CD4-positive, alpha-beta T cell treated with Interleukin-4 for 1 hour (primary cell): ENCODE results near the gene KIF26B.
"Not testable (repeated sequence)": the region's sequence is repeated elsewhere in the genome, so short reads cannot be mapped to it uniquely, and the experiment has no call there.

Source experiments
- DNase-seq, 2 donors: peaks; one replicate each; pipeline ENCODE4 v3.0.0-alpha.2; 2020 to 2022

The KIF26B gene

DNA sequence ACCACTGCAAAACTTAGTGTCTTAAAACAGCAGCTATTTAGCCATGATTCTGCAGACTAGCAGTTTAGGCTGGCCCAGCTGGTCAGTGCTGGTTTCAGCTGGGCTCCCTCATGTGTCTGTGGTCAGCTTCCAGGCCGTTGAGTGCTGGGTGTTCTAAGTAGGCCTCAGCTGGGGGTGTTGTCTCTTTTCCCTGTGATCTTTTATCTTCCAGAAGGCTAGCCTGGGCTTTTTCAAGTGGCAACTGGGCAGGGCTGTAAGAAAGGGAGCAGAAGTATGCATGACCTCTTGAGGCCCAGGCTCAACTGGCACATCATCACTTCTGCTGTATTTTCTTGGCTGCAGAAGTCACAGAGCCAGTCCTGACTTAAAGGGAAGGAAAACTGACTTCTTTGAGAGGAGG, 136.1 kb downstream of the KIF26B start:
- DNase-seq = no peak

DNA sequence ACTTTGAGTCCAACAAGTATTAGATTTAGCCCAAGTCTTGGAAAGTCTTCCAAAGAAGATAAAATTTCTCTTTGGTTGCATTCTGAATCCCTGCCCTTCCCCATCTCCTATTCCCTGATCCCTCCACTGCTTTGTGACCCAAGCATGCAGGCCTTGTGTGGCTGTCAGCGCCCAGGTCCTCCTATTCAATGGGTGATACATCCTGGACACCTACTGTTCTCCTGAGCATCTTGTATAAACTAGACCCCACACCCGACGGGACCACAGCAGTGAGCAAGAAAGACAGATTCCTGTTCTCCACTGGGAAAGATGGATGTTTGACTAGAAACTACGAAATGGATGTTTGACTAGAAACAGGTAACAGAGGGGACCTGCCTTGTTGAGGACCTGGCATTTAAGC, 136.6 kb downstream of the KIF26B start:
- DNase-seq = no peak

DNA sequence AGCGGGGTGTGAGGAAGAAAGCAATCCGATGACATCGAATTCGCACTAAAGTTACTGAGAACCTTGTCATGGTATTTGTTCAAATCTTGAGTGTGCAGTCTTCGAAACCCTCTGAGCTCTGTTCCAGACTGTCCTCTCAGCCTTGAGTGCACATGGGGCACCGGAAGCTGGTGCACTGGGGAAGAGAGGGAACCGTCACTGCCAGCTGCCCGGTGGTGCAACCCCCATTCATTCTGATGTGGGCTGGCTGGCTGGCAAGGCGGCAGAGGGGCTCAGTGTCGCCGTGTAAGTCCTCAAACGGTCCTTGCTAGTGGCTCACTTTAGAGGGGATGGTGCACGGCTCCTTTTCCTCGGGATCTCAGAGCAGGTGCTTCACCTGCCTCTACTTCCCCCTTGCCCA, 137.4 kb downstream of the KIF26B start:
- DNase-seq = no peak

DNA sequence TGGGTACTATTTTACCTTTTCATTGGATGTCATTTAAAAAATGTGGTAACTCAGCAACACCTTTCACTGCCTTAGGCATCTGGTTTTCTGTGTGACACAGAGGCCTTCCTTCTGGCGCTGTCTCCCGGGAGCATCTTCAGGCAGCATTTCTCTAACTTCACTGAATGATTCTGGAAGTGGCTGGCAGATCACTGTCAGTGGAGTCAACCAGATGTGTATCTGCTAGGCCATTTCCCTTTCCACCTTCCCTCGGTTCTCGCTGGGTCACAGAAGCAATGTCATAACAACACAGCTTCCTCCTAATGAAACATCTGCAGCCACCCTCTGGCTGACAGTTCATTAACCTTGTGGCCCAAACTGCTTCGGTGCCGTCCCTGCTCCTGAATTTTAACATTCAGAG, 137.8 kb downstream of the KIF26B start:
- DNase-seq = no peak

DNA sequence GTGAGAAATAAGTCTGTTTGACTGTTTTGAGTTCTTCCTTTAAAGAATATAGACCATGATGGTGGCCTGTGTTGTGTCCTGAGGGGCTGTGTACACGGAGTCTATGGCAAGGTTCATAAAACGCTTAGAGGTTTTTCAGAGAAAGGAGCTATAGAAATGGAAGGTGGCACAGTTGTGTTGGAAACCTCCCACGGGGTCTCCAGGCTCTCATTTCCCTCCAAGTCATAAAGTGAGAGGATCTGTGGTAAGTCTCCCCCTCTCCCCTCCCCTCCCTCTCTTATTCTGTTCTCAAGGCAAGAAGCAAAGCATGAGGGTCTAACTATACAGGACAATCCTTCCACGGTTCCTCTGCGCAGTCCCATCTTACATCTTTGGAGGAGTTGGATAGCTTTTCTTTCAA, 139.2 kb downstream of the KIF26B start:
- DNase-seq = no peak

DNA sequence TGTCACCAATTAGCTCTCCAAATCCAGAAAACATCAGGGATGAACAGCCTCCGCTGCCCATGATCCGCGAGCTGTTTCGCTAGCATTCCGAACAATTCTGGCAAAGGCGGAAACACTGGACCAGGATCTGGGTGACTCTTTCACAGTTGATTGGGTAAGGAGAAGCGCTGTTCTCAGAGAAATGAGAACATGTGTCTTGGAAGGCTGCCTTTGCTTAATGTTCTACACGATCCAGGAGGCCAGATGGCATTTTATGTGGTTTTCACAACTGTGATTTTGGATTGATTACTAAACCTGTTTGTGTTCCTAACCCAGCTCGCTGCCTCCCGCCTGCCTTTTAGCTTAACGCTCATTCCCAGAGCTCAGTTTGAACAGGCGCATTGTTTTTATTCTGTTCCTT, 144.0 kb downstream of the KIF26B start:
- no peak for DNase-seq

DNA sequence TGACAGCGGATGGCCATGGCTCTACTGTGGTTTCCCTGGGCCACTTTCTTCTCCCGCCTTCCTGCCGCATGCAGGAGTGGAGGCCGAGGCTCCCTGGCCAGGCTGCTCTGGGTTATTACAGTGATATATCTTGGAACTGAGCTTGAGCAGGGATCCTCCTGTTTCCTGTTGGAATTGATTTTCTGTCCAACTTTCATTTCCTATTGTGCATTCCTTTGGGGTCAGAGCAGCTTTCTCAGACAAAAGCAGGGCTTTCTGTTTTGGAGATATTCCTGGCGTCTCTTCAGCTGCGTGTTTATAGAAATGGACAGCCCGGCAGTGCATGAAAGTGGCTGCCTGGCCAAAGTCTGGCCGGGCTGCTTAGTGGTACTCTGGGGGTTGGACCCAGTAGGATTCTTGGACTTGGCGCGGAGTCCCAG, 146.4 kb downstream of the KIF26B start:
- no peak for DNase-seq

DNA sequence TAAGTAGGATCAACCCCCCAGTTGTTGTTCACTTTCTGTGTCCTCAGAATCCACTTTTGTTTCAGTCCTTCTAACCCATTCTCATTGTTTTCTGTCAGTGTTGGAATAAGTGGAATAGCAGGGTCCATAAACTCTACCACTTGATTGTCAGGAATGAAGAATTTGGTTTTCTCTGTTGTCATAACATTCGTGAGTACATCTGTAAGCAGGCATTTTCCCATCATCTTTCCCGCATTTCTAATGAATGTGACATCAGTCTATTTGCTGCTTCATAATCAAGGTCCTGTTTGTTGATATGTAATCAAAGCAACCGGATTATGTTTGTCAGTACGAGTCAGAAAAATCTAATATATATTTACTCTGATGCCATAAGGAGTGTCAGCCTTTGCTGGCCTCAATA, 147.1 kb downstream of the KIF26B start:
- DNase-seq = no peak

DNA sequence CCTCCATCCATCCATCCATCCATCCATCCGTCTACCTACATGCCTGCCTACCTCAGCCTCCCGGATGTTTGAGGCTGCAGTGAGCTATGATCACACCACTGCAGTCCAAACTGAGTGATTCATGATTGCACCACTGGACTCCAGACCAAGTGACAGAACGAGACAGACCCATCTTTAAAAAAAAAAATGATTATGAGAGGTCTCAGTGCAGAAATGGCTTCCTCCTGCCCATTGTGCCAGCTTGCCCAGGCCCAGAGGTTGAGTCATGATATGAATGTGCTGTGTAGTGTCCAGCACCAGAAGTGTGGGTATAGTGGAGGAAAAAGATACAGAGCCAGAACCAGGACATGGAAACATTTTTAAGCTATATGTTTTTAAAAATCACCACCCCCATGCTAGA, 149.9 kb downstream of the KIF26B start:
- no peak for DNase-seq

DNA sequence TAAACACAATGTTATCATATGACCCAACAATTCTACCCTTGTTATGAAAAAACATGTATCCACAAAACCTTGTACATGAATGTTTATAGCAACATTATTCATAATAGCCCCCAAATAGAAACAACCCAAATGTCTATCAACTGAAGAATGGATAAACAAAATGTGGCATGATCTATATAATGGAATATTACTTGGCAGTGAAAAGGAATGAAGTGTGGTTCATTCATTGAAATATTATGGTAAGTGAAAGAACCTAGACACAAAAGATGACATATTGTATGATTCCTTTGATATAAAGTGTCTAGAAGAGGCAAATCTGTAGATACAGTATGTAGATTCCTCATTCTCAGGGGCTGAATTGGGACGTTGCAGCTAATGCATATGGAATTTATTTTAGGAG, 151.2 kb downstream of the KIF26B start:
- DNase-seq = no peak

DNA sequence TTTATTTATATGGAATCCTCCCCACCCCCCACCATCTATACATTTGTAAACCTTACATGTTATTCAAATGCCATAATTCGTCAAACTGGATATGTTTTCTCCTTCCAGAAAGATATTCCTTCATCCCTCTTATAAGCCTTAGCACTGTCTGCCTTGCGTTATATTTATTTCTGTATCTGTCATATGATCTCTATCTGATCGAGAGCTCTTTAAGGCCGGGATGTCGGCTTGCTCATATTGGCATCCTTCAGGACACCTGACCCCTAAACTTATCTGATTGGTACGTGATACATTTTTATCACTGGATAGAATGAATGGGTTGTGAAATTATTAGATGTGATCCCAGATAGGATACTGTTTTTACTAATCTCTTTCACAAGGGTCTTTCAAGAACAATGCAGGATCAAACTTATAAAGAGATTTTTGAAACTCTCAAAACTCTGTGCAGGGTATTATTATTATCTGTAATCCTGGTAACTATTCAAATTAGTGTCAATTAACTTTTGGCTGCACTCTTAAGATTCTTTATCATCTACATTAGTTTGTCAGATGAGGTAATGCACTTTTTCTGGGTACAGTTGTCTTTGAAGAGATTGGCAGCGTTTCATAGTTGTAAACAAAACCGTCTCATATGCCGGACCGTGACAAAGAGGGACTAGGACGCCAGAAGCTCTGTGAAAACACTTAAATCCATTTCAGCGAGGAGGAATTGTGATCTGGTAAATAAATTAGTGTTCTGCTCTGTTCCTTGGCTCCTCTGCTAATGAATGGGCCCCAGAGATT, 152.0 kb downstream of the KIF26B start:
- no peak for DNase-seq

DNA sequence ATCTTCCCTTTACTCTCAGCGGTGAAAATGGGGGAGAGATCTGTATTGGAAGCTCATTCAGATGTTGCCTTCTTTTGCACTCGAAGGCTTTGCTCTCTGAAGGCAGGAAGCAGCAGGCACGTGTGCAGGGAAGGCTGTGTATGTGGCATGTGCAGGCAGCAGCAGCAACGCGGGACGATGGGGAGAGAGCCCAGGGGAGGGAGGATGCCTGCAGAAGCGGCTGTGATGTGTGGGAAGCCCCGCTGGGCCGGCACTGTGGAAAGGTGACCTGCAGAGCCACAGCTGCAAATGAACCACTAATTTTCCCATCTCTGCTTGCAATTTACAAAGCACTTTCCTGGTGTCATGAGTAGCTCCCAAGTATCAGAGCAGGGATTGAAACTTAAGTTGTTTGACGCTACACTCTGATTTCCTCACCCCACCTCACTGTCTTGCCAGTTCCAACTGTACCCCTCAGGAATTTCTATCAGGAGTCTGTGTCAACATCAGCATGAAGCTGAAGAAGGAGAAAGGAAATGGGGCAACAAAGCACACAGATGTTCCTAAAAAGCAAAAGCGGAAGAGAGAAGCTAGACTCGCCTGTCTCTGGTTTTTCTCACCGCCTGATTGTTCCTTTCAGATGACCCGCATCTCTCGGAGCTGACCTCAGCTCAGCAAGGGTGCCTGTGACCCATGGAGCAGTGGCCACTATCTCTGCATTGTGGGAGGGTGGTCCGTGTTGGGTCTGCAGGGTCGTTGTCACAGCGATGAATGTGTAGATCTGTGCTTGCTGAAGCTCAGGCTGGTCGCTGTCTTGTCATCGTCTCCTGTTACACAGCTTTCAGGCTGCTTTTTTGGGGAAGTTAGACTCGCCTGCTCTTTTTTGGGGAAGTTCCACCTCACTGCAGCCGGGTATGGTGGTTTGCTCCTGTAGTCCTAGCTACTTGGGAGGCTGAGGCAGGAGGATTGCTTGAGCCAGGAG, 156.1 kb downstream of the KIF26B start:
- peak; percentile 5 to 58 for DNase-seq

DNA sequence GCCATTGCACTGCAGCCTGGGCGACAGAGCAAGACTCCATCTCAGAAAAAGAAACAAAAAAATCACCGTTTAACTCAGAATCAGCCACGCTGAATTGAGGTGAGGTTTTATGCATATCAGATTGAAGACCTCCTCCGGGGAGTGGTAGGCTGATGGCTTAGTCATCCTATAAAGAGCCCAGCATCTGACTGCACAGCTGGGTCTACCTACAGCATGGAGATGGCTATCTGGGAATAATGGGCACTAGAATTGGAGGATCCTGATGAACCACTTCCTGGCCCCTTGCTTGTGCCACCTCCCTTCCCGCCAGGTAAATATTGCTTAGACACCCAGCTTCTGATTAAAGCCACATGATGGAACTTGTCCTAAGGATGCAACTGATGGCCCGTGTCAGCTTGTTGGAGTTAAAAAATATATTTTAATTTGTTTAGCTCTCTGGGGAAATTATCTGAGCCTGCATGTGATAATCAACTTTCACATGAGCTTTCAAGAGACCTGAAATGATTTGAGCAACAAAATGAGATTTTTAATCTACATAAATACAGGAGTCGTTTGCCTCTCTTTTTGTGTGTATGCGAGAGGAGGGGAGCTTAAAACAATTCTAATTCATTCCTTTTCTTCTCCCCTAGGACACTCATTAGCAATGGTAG, 157.2 kb downstream of the KIF26B start:
- DNase-seq = no peak

DNA sequence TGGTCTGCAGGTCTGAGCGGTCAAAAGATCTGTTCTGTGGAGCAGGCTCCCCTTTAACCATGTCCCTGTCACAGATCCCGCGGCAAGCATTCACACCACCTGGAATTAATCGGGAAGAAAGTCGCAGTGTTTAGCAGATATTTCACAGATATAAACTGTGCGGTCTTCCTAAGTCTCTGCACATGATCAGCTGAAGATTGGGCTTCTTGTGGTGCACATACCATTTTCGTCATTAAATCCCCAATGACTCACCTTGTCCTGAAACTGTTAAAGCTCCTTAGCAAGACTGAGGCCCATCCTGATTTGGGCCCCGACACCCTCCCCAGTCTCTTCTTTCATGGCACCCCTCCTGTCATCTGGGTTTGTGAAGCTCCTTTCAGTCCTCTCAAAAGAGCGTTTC, 158.8 kb downstream of the KIF26B start:
- DNase-seq = no peak

DNA sequence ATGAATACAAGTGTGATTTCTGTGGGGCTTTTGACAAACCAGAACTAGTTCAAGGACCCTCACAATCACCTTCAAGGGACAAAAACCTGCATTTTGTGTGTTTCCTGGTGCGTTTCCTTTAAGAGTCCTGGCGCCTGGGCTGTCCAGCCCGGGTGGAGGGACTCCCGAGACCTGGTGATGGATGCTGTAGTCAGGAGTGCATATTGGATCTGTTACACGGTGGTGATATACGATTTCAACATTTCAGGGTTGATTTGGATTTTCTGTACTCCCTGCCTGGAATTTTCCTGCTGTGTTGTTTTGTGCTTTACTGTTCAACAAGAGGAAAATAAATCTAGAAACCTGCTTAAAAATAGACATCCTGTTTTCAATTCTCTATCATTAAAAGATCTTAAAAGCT, 162.0 kb downstream of the KIF26B start:
- DNase-seq = no peak

DNA sequence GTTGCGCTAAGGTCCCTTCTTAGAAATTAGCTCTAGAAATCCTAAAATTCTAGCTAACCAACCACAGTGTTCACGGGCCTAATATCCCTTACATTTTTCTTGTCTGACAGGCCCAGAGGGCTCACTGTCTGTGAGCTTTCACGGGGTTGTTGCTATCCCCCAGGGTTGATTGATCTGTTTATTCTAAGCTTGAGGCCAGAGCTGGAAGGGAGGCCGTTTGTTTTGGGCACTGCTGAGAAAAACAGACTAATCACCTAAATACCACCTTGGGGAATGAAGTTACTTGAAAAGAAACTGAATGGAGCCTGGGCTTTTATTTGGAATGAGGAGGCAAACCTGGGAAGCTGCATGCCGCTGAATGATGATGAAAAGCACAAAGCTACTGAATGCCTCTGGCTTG, 162.4 kb downstream of the KIF26B start:
- no peak for DNase-seq

DNA sequence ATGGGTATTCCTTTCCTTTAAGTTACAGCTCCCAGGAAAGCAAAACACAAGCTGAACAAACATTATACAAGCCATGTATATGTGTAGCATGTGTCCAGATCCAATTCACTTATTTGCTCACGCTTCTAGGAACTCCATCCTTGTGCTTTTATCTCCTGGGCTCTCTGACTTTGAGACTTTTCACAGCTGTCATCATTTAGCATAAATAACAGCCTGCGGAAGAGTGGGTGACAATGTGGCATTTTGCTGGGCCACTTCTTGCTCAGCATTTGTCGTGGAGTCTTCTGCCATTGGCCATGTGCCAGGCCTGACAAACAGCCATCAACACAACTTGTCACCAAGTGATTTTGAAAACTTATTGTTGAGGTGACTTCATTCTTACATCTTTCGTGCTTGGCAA, 164.3 kb downstream of the KIF26B start:
- DNase-seq = no peak

DNA sequence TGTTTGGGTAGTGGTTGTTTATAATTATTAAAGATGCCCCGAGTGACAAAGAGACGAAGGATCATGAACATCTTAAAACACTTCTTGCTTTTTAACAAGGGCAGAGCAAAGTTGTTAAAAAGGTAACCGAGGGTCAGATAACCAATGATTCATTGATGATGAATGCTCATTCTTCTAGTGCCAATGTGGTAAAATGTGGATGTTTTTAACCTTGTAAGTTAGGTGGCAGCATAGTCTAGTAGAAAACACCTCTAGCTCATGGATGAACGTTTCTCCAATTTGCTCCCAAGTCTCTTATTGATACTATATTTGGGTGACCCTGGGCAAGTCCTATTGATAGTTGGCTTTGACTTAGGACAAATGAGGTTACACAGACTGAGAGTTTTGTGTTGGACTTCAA, 167.9 kb downstream of the KIF26B start:
- DNase-seq = no peak

DNA sequence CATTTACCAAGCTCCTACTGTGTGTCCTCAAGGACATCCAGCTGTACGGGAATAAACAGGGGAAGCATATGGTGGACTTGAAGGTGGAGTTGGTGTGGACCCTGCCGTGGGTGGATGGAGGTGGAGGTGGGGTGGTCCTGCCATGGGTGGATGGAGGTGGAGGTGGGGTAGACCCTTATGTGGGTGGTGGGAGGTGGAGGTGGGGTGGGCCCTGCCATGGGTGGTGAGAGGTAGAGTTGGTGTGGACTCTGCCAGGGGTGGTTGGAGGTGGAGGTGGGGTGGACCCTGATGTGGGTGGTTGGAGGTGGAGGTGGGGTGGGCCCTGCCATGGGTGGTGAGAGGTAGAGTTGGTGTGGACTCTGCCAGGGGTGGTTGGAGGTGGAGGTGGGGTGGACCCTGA, 169.0 kb downstream of the KIF26B start:
- DNase-seq = not testable (repeated sequence)

DNA sequence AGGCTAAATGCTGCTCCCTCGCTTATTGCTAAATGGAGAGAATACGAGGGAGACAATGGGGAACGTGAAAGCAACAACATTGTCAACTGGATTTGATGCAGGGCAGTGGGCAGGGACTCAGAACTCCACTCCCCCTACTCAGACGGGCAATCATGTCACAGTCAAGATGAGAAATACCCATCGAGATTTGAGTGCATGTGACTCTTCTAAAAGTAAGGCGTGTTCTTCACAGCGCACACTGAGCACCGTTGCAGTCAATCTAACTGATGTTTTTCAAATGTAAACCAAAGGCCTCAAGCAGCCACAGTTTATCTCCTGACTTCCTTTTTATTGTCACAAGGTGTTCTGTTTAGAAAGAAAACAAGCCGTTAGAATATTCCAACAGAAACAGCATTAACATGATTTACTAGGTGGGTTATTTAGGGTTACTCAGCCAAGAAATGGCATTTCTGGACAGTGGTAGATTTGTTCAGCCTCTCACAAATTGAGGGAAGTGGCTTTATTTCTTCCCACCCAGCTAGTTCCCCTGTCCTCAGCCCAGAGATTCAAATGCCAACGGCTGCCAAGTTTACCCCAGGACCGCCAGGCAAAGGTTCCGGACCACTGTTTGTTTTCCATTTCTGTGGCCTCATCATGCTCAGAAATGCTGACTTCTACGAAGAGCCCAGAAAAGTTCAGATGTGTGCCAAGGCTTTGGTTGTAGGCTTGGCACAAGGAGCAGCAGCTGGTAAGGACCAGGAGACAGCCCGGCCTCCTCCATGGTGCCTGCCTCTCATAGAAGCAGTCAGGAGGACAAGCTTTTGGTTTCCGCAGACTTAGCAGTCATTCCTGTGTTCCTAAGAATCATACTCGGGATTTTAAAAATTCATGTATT, 171.4 kb downstream of the KIF26B start:
- DNase-seq = no peak

DNA sequence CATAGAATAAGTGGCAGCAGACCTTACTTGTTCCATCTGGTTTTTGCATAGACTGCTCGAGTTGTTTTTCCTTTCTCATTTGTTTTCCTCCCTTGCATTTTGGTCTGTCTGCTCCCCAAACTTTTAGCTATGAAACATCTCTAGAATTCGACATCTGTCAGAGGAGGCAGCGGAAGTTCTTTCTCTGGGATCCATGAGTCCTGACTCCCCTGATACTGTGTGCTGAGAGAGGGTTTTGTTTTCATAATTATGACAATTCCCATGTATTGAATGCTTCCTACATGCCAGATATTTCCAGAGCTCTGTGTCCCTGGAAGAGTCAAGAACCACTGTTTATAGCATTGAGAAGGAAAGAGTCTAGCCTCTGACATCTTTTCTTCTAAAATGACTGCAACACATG, 172.6 kb downstream of the KIF26B start:
- no peak for DNase-seq

DNA sequence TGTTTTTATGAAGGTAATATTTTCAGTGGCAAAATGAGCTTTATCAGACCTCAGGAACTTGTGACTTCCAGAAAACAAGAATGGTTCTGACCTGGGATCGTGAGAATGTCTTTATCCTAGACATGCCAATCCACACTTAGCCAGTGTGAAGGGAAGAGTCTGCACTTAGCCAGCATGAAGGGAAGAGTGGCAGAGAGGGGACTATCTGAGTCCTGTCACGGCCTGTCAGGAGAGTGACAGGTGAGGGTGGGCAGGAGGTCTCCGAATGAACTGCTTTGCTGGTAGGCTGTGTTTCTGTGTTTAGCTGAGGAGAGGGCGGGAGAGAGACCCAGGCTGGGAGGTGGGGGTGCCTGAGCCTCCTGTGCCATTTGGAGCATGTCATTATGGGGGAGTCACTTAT, 173.1 kb downstream of the KIF26B start:
- DNase-seq = no peak

DNA sequence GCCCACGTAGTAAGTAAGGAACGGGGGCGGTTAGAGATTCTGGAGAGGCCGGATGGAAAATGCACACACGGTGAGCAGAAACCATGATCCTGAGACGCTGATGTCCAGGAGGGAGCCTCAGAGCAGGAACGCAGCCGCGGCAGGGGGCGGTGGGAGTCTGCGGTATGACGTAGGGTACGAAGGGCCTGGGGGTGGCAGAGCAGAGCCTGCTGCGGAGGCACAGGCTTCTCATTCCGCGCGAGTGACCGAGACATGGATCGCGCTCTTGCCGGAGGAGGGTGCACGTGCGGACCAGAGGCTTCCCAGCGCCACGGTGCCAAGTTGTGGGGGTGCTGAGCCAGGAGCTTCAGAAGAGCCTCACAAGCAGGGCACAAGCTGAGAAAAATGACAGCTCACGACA, 176.2 kb downstream of the KIF26B start:
- no peak for DNase-seq
